ENCODE measurements around the gene KIAA1671. TPM values are rescaled to one million over a fixed set of nuclear protein-coding genes. Genes with fewer than 3 reads are reported as not detected.

Gene KIAA1671
- total and polyA plus RNA-seq, 4 donors, result 8.7 to 35.9 (median 19.1) TPM

DNA sequence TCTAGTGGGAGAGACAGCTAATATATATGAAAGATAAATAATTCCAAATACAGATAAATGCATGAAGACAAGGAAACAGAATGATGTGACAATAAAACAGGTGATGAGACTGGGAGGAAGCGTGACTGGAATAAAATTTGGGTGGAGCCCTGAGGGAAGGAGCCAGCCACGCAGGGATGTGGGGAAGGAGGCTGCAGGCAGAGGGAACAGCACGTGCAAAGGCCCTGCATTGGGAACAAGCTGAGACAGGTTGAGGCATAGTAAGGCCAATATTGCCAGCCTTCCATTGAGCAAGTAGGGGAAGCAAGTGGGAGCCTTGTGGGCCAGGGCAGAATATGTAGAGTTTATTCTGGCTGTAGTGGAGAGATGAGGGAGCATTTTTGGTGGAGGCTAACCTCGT, 139.6 kb downstream of the KIAA1671 start:
- H3K9me3 ChIP-seq (ENCODE audit: control insufficient read depth in 4 of 4, low read length in 3 of 4), result no peaks in the 10 kb centered on the region
- WGBS, result 89% methylated on average over 4 of the region's 4 CpGs
- TF ChIP-seq RXRA (IDR thresholded peaks at IDR 0.05) (no peak), GABPA (IDR thresholded peaks at IDR 0.05 in 1 of 2, conservative IDR thresholded peaks at IDR 0.05 in 1 of 2) (no peak)
- no peaks in the 10 kb centered on the region for H3K36me3 ChIP-seq (ENCODE audit: control insufficient read depth in 4 of 4, insufficient read depth in 3 of 4, low read depth in 1 of 4, low read length in 3 of 4)
- H3K27ac ChIP-seq (ENCODE audit: low read depth in 1 of 2, low read length in 2 of 2), result no peak overlapping the region
- no peaks in the 10 kb centered on the region for H3K4me1 ChIP-seq (ENCODE audit: control insufficient read depth in 4 of 4, insufficient read depth in 4 of 4, low read length in 3 of 4)
- H3K9ac ChIP-seq (ENCODE audit: low read depth in 1 of 2, low read length in 2 of 2), result no peak overlapping the region
- no peak for DNase-seq (ENCODE audit: low spot score)
- H3K27me3 ChIP-seq (ENCODE audit: control insufficient read depth in 4 of 4, insufficient read depth in 4 of 4, low read length in 3 of 4), result no peaks in the 10 kb centered on the region
- no peak overlapping the region for H3K4me3 ChIP-seq (ENCODE audit: low read depth in 1 of 3, low read length in 3 of 3)

DNA sequence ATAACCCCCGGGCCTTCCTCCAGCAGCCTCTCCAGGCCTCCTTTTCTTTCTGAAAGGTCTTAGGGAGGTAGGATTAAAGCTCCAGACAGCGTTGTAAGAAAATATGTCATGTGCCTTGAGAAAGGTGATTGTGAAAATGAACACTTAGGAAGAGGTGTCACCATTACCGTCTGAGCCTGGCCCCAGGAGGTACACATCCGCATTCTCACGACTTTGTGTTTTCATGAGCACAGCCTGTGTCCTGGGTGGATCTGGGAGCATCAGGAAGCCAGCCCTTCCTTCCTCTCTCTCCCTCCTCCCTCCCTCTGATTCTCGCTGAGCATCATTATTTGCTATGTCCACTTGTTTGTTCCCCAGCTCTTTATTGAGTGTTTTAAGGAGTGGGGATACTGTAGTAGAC, 142.1 kb downstream of the KIAA1671 start:
- H3K9me3 ChIP-seq (ENCODE audit: control insufficient read depth in 4 of 4, low read length in 3 of 4), result no peaks in the 10 kb centered on the region
- H3K36me3 ChIP-seq (ENCODE audit: control insufficient read depth in 4 of 4, insufficient read depth in 3 of 4, low read depth in 1 of 4, low read length in 3 of 4), result no peaks in the 10 kb centered on the region
- no peak overlapping the region for H3K4me3 ChIP-seq (ENCODE audit: low read depth in 1 of 3, low read length in 3 of 3)
- no peaks in the 10 kb centered on the region for H3K4me1 ChIP-seq (ENCODE audit: control insufficient read depth in 4 of 4, insufficient read depth in 4 of 4, low read length in 3 of 4)
- no peak for DNase-seq (ENCODE audit: low spot score)
- no peak overlapping the region for H3K9ac ChIP-seq (ENCODE audit: low read depth in 1 of 2, low read length in 2 of 2)
- 87% methylated on average over 6 of the region's 6 CpGs for WGBS
- no peak for TF ChIP-seq RXRA (IDR thresholded peaks at IDR 0.05)
- TF ChIP-seq HNF4A (conservative IDR thresholded peaks at IDR 0.05), result no peak
- no peak for TF ChIP-seq JUND (IDR thresholded peaks at IDR 0.05)
- TF ChIP-seq, protein P1, sequence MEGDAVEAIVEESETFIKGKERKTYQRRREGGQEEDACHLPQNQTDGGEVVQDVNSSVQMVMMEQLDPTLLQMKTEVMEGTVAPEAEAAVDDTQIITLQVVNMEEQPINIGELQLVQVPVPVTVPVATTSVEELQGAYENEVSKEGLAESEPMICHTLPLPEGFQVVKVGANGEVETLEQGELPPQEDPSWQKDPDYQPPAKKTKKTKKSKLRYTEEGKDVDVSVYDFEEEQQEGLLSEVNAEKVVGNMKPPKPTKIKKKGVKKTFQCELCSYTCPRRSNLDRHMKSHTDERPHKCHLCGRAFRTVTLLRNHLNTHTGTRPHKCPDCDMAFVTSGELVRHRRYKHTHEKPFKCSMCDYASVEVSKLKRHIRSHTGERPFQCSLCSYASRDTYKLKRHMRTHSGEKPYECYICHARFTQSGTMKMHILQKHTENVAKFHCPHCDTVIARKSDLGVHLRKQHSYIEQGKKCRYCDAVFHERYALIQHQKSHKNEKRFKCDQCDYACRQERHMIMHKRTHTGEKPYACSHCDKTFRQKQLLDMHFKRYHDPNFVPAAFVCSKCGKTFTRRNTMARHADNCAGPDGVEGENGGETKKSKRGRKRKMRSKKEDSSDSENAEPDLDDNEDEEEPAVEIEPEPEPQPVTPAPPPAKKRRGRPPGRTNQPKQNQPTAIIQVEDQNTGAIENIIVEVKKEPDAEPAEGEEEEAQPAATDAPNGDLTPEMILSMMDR (IDR thresholded peaks at IDR 0.05; ENCODE audit: low read depth, low read length, missing input control), result no peak
- TF ChIP-seq NR2F2 (IDR thresholded peaks at IDR 0.05), result no peak
- TF ChIP-seq YY1 (IDR thresholded peaks at IDR 0.05), result no peak
- TF ChIP-seq FOXA2 (IDR thresholded peaks at IDR 0.05), result no peak
- TF ChIP-seq HNF4G (IDR thresholded peaks at IDR 0.05), result no peak
- no peak for TF ChIP-seq EGR1 (IDR thresholded peaks at IDR 0.05; ENCODE audit: low read depth in 2 of 2)
- no peak for TF ChIP-seq FOXA1 (IDR thresholded peaks at IDR 0.05)
- TF ChIP-seq, protein P2, sequence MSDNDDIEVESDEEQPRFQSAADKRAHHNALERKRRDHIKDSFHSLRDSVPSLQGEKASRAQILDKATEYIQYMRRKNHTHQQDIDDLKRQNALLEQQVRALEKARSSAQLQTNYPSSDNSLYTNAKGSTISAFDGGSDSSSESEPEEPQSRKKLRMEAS (IDR thresholded peaks at IDR 0.05), result no peak
- no peaks in the 10 kb centered on the region for H3K27me3 ChIP-seq (ENCODE audit: control insufficient read depth in 4 of 4, insufficient read depth in 4 of 4, low read length in 3 of 4)
- no peak overlapping the region for H3K27ac ChIP-seq (ENCODE audit: low read depth in 1 of 2, low read length in 2 of 2)

DNA sequence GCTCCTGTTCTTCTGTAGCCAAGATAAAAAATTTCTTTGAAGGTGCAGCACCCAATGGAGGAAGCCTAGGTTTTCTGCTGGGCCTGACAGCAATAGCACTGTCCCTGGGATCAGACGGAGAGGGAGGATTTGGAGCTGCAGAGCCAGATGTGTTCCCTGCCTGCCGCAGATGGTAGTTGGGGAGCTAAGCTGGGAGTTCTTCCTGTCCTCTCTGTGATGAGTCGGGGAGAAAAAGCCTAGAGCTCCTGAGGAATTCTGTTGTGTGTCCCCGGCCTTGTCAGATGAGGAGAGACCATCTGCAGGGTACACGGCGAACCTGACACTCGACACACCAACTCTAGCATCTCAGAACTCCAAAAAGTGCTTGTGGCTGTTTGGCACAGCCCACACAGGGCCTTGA, 143.4 kb downstream of the KIAA1671 start:
- Histone ChIP-seq H3K27ac (ENCODE audit: low read depth in 1 of 2, low read length in 2 of 2) (no peak overlapping the region), H3K36me3 (ENCODE audit: control insufficient read depth in 4 of 4, insufficient read depth in 3 of 4, low read depth in 1 of 4, low read length in 3 of 4) (no peaks in the 10 kb centered on the region), H3K9me3 (ENCODE audit: control insufficient read depth in 4 of 4, low read length in 3 of 4) (no peaks in the 10 kb centered on the region), H3K4me3 (ENCODE audit: low read depth in 1 of 3, low read length in 3 of 3) (no peak overlapping the region), H3K27me3 (ENCODE audit: control insufficient read depth in 4 of 4, insufficient read depth in 4 of 4, low read length in 3 of 4) (no peaks in the 10 kb centered on the region), H3K9ac (ENCODE audit: low read depth in 1 of 2, low read length in 2 of 2) (no peak overlapping the region), H3K4me1 (ENCODE audit: control insufficient read depth in 4 of 4, insufficient read depth in 4 of 4, low read length in 3 of 4) (no peaks in the 10 kb centered on the region)
- TF ChIP-seq HNF4G (IDR thresholded peaks at IDR 0.05) (no peak), EGR1 (IDR thresholded peaks at IDR 0.05; ENCODE audit: low read depth in 2 of 2) (no peak), RAD21 (IDR thresholded peaks at IDR 0.05) (no peak), FOXA2 (IDR thresholded peaks at IDR 0.05) (no peak), SP1 (IDR thresholded peaks at IDR 0.05) (no peak), JUND (IDR thresholded peaks at IDR 0.05) (no peak)
- TF ChIP-seq, protein P1 (IDR thresholded peaks at IDR 0.05; ENCODE audit: low read depth, low read length, missing input control), result no peak
- TF ChIP-seq, protein P2 (IDR thresholded peaks at IDR 0.05), result no peak
- no peak for DNase-seq (ENCODE audit: low spot score)
- WGBS, result 95% methylated on average over 7 of the region's 7 CpGs

All from liver (tissue), 9 donors.